Spleen (tissue), 7 donors: ENCODE results near the gene CWC22.

Experiments used
- CTCF ChIP-seq, 11 experiments: fragments of 200-600 bp in 7 of 11; fragments of 450-650 bp in 4 of 11; sonication (generic) in 4 of 11; IDR thresholded peaks in 8 of 11; conservative IDR thresholded peaks in 3 of 11; 1 replicate in 7 of 11; 2 replicates in 4 of 11; pipeline versions ENCODE4 v1.4.0 to v1.8.0; 2016 to 2021; ENCODE audit warnings: antibody characterized with exemption in 11 of 11, inconsistent platforms in 4 of 11, mild to moderate bottlenecking in 1 of 11
- POLR2A ChIP-seq, 3 donors: fragments of 450-650 bp; IDR thresholded peaks; one replicate each; pipeline ENCODE4 v1.5.1; 2017; ENCODE audit warnings: antibody characterized with exemption in 3 of 3, mild to moderate bottlenecking in 1 of 3
- POLR2AphosphoS5 ChIP-seq, 3 donors: sonication (generic); formaldehyde crosslinking; IDR thresholded peaks; one replicate each; pipeline ENCODE4 v1.5.1; 2017; ENCODE audit warnings: antibody characterized with exemption in 3 of 3
- donor health status: DM: no; HTN: no; CAD: no; lungs with moderate emphysema.
- donor health status: DM: no; HTN: no; CAD: no.
- donor health status: DM: no; HTN: no; CAD: no.

GRCh38 chr2:180050246-180050645 lies 43.1 kb upstream of the CWC22 start:
- TF ChIP-seq CTCF (IDR thresholded peaks at IDR 0.05 in 8 of 11, conservative IDR thresholded peaks at IDR 0.05 in 3 of 11): no peak
- TF ChIP-seq POLR2A (IDR thresholded peaks at IDR 0.05): no peak
- no peak for TF ChIP-seq POLR2AphosphoS5 (IDR thresholded peaks at IDR 0.05)
